Subcutaneous adipose tissue (tissue), 4 donors: Measurements from ENCODE around the gene NDN. TPM values are rescaled to one million over a fixed set of nuclear protein-coding genes. Genes with fewer than 3 reads are reported as not detected.

ENCODE experiments used
- CTCF ChIP-seq: fragments of 450-650 bp; IDR thresholded peaks from one replicate; pipeline ENCODE4 v1.5.1; 2016; ENCODE audit warnings: low read depth, mild to moderate bottlenecking, control low read depth, antibody characterized with exemption, moderate library complexity
- total RNA-seq, 4 donors: library from RNA; depleted of rRNA; stranded (reverse); fragments of >200 nt; gene quantifications; one replicate each; pipeline ENCODE4 v1.1.0, GENCODE V29; 2016

Gene NDN
- total RNA-seq: 100 to 1,000 TPM in 1 of 4 donors, 10 to 100 TPM in 3; 53.8 to 136 (median 80.8) TPM

GRCh38 chr15:23687143-23687470 lies at the start of gene NDN:
NDN (minus strand) TSS chr15:23687305; CDS start chr15:23687217, 88 bp downstream.
- no peak for TF ChIP-seq CTCF

- TF ChIP-seq CTCF: no peak
Observed at GRCh38 chr15:23736033-23736673, 49.0 kb upstream of the NDN start.

GRCh38 chr15:23734862-23735261 lies 47.8 kb upstream of the NDN start:
- no peak for TF ChIP-seq CTCF

- TF ChIP-seq CTCF: no peak
Observed at GRCh38 chr15:23708332-23708731, 21.2 kb upstream of the NDN start.

DNA sequence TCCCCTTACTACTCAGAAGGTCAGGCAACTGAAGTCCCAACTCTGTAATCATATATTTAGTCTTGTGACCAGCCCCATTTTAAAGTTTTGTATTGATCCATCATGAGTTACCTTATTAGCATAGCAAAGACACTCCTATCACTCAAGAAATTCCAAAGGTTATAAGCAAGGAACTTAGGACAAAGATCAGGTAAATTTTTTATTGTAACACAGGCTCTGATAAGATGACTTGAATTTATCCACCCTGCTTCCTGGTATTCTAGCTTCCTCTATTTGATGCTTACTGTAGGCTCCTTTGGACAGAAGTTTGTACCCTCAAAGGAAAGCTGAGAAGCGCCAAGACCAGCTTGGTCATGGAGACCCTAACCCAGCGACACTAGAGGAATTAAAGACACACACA lies 8.2 kb upstream of the NDN start:
- no peak for TF ChIP-seq CTCF

DNA sequence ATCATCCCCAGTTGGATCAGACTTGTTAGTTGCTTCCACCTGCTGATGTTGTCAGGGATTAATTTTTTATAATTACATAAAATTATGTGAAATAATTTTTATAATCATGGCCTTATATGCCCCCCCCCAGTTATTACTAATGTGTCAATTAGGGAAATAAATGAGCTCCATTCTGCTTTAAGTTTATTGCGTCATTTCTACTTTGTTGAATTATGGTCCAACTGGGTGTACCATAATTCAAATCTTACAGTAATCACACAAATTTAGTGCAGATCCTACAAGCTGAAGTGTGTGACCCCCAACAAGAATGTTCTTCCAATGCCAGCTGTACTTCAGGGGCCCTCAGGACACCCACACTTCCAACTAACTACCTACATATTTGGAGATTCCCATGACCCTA lies 7.5 kb upstream of the NDN start:
- TF ChIP-seq CTCF: no peak

DNA sequence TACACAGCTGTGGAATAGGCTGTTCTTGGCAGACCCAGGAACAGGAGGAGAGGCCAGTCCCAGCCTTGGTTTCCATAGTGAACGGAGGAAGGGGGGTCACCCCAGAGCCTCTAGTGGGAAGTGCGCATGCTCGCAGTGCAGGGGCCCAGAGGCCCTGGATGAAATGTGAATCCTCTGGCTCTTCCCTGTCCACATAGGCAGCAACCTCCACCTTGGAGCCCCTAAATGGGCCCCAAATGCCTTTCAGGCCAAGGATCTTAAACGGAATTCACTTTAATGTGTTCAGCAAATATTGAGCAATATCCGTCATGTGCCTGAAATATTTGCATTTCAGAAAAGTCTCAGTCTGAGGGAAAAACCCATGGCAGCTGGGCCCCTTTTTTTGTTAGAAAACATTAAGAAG lies 3.3 kb upstream of the NDN start:
- no peak for TF ChIP-seq CTCF
